GM12878 (cell line): ENCODE data around the gene CHRM2.

Source experiments
- BRCA1 ChIP-seq: IDR thresholded peaks from 2 replicates; pipeline ENCODE4 v1.6.1; 2011; ENCODE audit warnings: low read depth, low read length, improper control_type of control experiment
- CTCF ChIP-seq, 3 experiments: IDR thresholded peaks in 2 of 3; conservative IDR thresholded peaks in 1 of 3; 2 replicates each; pipeline ENCODE4 v1.5.1; 2011; ENCODE audit warnings: low read depth in 3 of 3, low read length in 3 of 3, mild to moderate bottlenecking in 3 of 3, control low read depth in 2 of 3, moderate library complexity in 2 of 3, inconsistent platforms in 1 of 3, mixed read lengths in 1 of 3; ENCODE audit not compliant: control insufficient read depth in 2 of 3, insufficient read depth in 1 of 3; ENCODE audit errors: extremely low read depth in 1 of 3
- EP300 ChIP-seq, 2 experiments: fragments of 150-350 bp in 1 of 2; IDR thresholded peaks; 2 replicates each; pipeline ENCODE4 v1.6.1; 2011 to 2012; ENCODE audit warnings: low read depth in 2 of 2, low read length in 2 of 2, borderline replicate concordance in 1 of 2, improper control_type of control experiment in 1 of 2, inconsistent platforms in 1 of 2; ENCODE audit not compliant: control insufficient read depth in 1 of 2
- KDM1A ChIP-seq: fragments of 200-600 bp; sonication (generic); IDR thresholded peaks from 2 replicates; pipeline ENCODE4 v1.6.1; 2016; ENCODE audit warnings: borderline replicate concordance
- NFYA ChIP-seq: IDR thresholded peaks from 2 replicates; pipeline ENCODE4 v1.6.1; 2011; ENCODE audit warnings: low read depth, mild to moderate bottlenecking, low read length, improper control_type of control experiment, borderline replicate concordance
- RCOR1 ChIP-seq: conservative IDR thresholded peaks from 2 replicates; pipeline ENCODE4 v1.6.1; 2012; ENCODE audit warnings: low read depth, low read length, improper control_type of control experiment
- SIN3A ChIP-seq: IDR thresholded peaks from 2 replicates; pipeline ENCODE4 v1.6.1; 2012; ENCODE audit warnings: low read depth, low read length, improper control_type of control experiment
- SMC3 ChIP-seq: IDR thresholded peaks from 2 replicates; pipeline ENCODE4 v1.6.1; 2011; ENCODE audit warnings: low read length, improper control_type of control experiment, borderline replicate concordance
- SPI1 ChIP-seq: IDR thresholded peaks from 2 replicates; pipeline ENCODE4 v1.6.1; 2011; ENCODE audit warnings: low read depth, mild to moderate bottlenecking, low read length, moderate library complexity, borderline replicate concordance; ENCODE audit not compliant: insufficient read depth
- SRF ChIP-seq, 2 experiments: IDR thresholded peaks; 2 replicates each; pipeline ENCODE4 v1.6.1; 2011; ENCODE audit warnings: low read depth in 2 of 2, low read length in 2 of 2, mild to moderate bottlenecking in 1 of 2, moderate library complexity in 1 of 2
- TARDBP ChIP-seq: IDR thresholded peaks from 2 replicates; pipeline ENCODE4 v1.6.1; 2016; ENCODE audit warnings: borderline replicate concordance
- TBL1XR1 ChIP-seq: IDR thresholded peaks from 2 replicates; pipeline ENCODE4 v1.6.1; 2012; ENCODE audit warnings: low read depth, low read length, improper control_type of control experiment
- YY1 ChIP-seq: IDR thresholded peaks from 2 replicates; pipeline ENCODE4 v1.6.1; 2011; ENCODE audit warnings: low read depth, mild to moderate bottlenecking, low read length
- ZNF592 ChIP-seq: fragments of 450-650 bp; IDR thresholded peaks from 2 replicates; pipeline ENCODE4 v1.6.1; 2017; ENCODE audit warnings: mild to moderate bottlenecking, moderate library complexity

DNA sequence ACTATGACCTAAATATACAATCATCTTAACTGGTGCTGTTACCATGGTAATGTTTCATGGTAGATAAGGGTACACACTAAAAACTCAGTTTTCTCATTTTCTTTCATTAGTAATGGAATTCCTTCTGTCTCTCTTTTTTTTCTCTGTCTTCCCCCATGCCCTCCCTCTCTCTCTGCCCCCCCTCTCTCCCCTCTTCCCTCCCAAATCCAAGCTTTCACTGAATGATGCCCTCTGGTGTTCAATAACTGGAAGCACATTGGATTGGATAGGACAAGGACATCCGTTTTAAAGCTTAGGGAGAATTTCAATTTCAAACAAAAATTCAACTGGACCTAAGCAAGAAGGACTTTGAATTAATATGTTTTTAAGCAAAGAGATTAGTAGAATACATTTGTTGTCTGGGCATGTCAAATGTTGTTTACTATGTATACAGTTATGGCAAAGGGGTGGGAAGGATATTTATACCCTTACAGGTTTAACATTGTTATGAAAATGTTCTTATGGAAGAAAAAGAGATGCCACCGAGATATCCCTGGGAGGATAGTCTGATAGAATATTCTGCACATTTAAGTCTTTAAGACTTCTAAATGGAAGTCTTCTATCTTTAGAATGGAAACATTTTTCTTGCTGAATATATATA lies 6.1 kb downstream of the CHRM2 start:
- no peak for TF ChIP-seq SPI1
- 0 out of 2 replicates have a peak, but pooled peaks have one; percentile 9 for TF ChIP-seq SMC3
- peak; percentile 22 to 40 (median 28); a peak in 4 of 6 replicates for TF ChIP-seq CTCF (IDR thresholded peaks at IDR 0.05 in 2 of 3, conservative IDR thresholded peaks at IDR 0.05 in 1 of 3; ENCODE audit: control insufficient read depth in 2 of 3, extremely low read depth in 1 of 3, insufficient read depth in 1 of 3, low read depth in 3 of 3, low read length in 3 of 3)
- TF ChIP-seq NFYA: no peak
- no peak for TF ChIP-seq ZNF592
- no peak for TF ChIP-seq TARDBP
- no peak for TF ChIP-seq SIN3A
- no peak for TF ChIP-seq SRF (IDR thresholded peaks at IDR 0.05; ENCODE audit: low read depth in 2 of 2, low read length in 2 of 2)
- no peak for TF ChIP-seq KDM1A
- no peak for TF ChIP-seq RCOR1
- TF ChIP-seq YY1: no peak
- no peak for TF ChIP-seq EP300 (IDR thresholded peaks at IDR 0.05; ENCODE audit: borderline replicate concordance in 1 of 2, control insufficient read depth in 1 of 2, low read depth in 2 of 2, low read length in 2 of 2)
- TF ChIP-seq BRCA1: no peak
- TF ChIP-seq TBL1XR1: no peak
